Measurements from ENCODE around the gene ATP2C2. TPM values are rescaled to one million over a fixed set of nuclear protein-coding genes. Genes with fewer than 3 reads are reported as not detected.

Gene ATP2C2
- total RNA-seq, 4 donors from 2014 or later, result 0.86 TPM; not detected in 3

- intact Hi-C loops (cut with DNase I), result no loop called here
- no peak for DNase-seq (ENCODE audit: extremely low spot score)
- no peaks in the 10 kb centered on the region for H3K9me3 ChIP-seq
- H3K27ac ChIP-seq (replicated peaks in 1 of 4), result no peak overlapping the region
- no peaks in the 10 kb centered on the region for H3K36me3 ChIP-seq
- 87% methylated on average over 16 of the region's 16 CpGs for WGBS
- H3K4me3 ChIP-seq, result no peak overlapping the region
- TF ChIP-seq EP300 (IDR thresholded peaks at IDR 0.05), result no peak
- H3K27me3 ChIP-seq, result no peaks in the 10 kb centered on the region
- H3K4me1 ChIP-seq, result no peaks in the 10 kb centered on the region
These were observed 17.5 kb upstream of the ATP2C2 start for GRCh38 chr16:84350685-84351400.

- DNase-seq (ENCODE audit: extremely low spot score), result no peak
- Histone ChIP-seq H3K4me3 (no peak overlapping the region), H3K27me3 (no peaks in the 10 kb centered on the region), H3K9me3 (no peaks in the 10 kb centered on the region), H3K27ac (replicated peaks in 1 of 4) (no peak overlapping the region), H3K36me3 (no peaks in the 10 kb centered on the region), H3K4me1 (peaks cover 0 to 7% (median 2%) of the 10 kb centered on the region in 4 donors)
- no peak for TF ChIP-seq POLR2A (IDR thresholded peaks at IDR 0.05; ENCODE audit: low read depth)
- TF ChIP-seq POLR2AphosphoS5 (IDR thresholded peaks at IDR 0.05), result no peak
- TF ChIP-seq EP300 (IDR thresholded peaks at IDR 0.05), result no peak
- no peak for TF ChIP-seq CTCF (IDR thresholded peaks at IDR 0.05)
- intact Hi-C loops (cut with DNase I), result no loop called here
- WGBS, result 96% methylated on average over 8 of the region's 8 CpGs
These were observed 16.7 kb upstream of the ATP2C2 start for GRCh38 chr16:84351630-84352029.

GRCh38 chr16:84354306-84354705 is 14.0 kb upstream of the ATP2C2 start:
- Histone ChIP-seq H3K27me3 (no peaks in the 10 kb centered on the region), H3K36me3 (no peaks in the 10 kb centered on the region), H3K9me3 (no peaks in the 10 kb centered on the region), H3K4me3 (no peak overlapping the region), H3K27ac (replicated peaks in 1 of 4) (no peak overlapping the region), H3K4me1 (peaks cover 0 to 16% (median 12%) of the 10 kb centered on the region in 4 donors)
- no peak for DNase-seq (ENCODE audit: extremely low spot score)
- 83% methylated on average over 5 of the region's 6 CpGs for WGBS
- intact Hi-C loops (cut with DNase I), result no loop called here
- TF ChIP-seq EP300 (IDR thresholded peaks at IDR 0.05), result no peak
- no peak for TF ChIP-seq POLR2AphosphoS5 (IDR thresholded peaks at IDR 0.05)
- TF ChIP-seq CTCF (IDR thresholded peaks at IDR 0.05), result no peak
- TF ChIP-seq POLR2A (IDR thresholded peaks at IDR 0.05; ENCODE audit: low read depth), result no peak

GRCh38 chr16:84355149-84355548 is 13.2 kb upstream of the ATP2C2 start:
- Histone ChIP-seq H3K4me3 (no peak overlapping the region), H3K27ac (replicated peaks in 1 of 4) (no peak overlapping the region), H3K9me3 (no peaks in the 10 kb centered on the region), H3K36me3 (no peaks in the 10 kb centered on the region), H3K27me3 (no peaks in the 10 kb centered on the region), H3K4me1 (peaks cover 0 to 16% (median 12%) of the 10 kb centered on the region in 4 donors)
- 90% methylated on average over 2 of the region's 2 CpGs for WGBS
- TF ChIP-seq POLR2A (IDR thresholded peaks at IDR 0.05; ENCODE audit: low read depth) (no peak), POLR2AphosphoS5 (IDR thresholded peaks at IDR 0.05) (no peak), CTCF (IDR thresholded peaks at IDR 0.05) (no peak), EP300 (IDR thresholded peaks at IDR 0.05) (no peak)
- intact Hi-C loops (cut with DNase I), result no loop called here
- no peak for DNase-seq (ENCODE audit: extremely low spot score)

- intact Hi-C loops (cut with DNase I), result no loop called here
- Histone ChIP-seq H3K9me3 (no peaks in the 10 kb centered on the region), H3K36me3 (no peaks in the 10 kb centered on the region), H3K27me3 (no peaks in the 10 kb centered on the region), H3K4me1 (peaks cover 0 to 16% (median 12%) of the 10 kb centered on the region in 4 donors), H3K27ac (replicated peaks in 1 of 4) (no peak overlapping the region), H3K4me3 (no peak overlapping the region)
- no peak for TF ChIP-seq CTCF (IDR thresholded peaks at IDR 0.05)
- TF ChIP-seq POLR2A (IDR thresholded peaks at IDR 0.05; ENCODE audit: low read depth), result no peak
- no peak for TF ChIP-seq POLR2AphosphoS5 (IDR thresholded peaks at IDR 0.05)
- TF ChIP-seq EP300 (IDR thresholded peaks at IDR 0.05), result no peak
- no peak for DNase-seq (ENCODE audit: extremely low spot score)
- 90% methylated on average over 10 of the region's 10 CpGs for WGBS
These were observed 12.2 kb upstream of the ATP2C2 start for GRCh38 chr16:84356176-84356575.
